IMR-90 (cell line): ENCODE results near the gene KCNK4. TPM values are rescaled to one million over a fixed set of nuclear protein-coding genes. Genes with fewer than 3 reads are reported as not detected.
A peak's percentile ranks its signal among the peaks of the same experiment; 100 is the strongest.

Experiments
- ATAC-seq: fragments of 200-7000 bp; cut with Tn5 transposase; 2 replicates; pipeline ENCODE4 v1.9.1; 2020; ENCODE audit warnings: low read depth, mild to moderate bottlenecking, moderate library complexity
- BruUV-seq: library from RNA; stranded (reverse); fragments of 400-500 nt; replicated peaks from 2 replicates; lab custom pipeline; 2021; lab: Mats Ljungman, UMichigan
- CTCF ChIA-PET: fragments of 300-600 bp; formaldehyde crosslinking; extraction: SDS; loops from one replicate; lab custom pipeline; 2021; ENCODE audit warnings: antibody characterized with exemption; lab: Yijun Ruan, JAX
- POLR2A ChIA-PET: fragments of 300-600 bp; sonication (Branson Sonifier 250); formaldehyde crosslinking; loops from one replicate; lab custom pipeline; 2022; ENCODE audit warnings: antibody characterized with exemption; ENCODE audit not compliant: unreplicated experiment; lab: Charles Lee
- DNase-seq: peaks from one replicate; pipeline ENCODE4 v3.0.0; 2013
- H2AFZ ChIP-seq: replicated peaks from 2 replicates; pipeline ENCODE3; 2013; ENCODE audit warnings: low read length, mild to moderate bottlenecking; ENCODE audit not compliant: poor library complexity
- H2AK5ac ChIP-seq: 2 replicates; pipeline ENCODE4 v1.6.1; 2013; ENCODE audit warnings: low read depth, low read length, inconsistent platforms
- H2AK9ac ChIP-seq: replicated peaks from 2 replicates; pipeline ENCODE3; 2013; ENCODE audit warnings: mild to moderate bottlenecking, low read depth, low read length, moderate library complexity; ENCODE audit not compliant: poor library complexity
- H2BK120ac ChIP-seq: 2 replicates; pipeline ENCODE4 v1.6.1; 2013; ENCODE audit warnings: low read depth, low read length, inconsistent platforms
- H2BK15ac ChIP-seq: 3 replicates; pipeline ENCODE4 v1.6.1; 2013; ENCODE audit warnings: low read depth, low read length, inconsistent platforms
- H2BK20ac ChIP-seq: 2 replicates; pipeline ENCODE4 v1.6.1; 2013; ENCODE audit warnings: low read depth, mild to moderate bottlenecking, inconsistent platforms, low read length, moderate library complexity
- H2BK5ac ChIP-seq: 2 replicates; pipeline ENCODE4 v1.6.1; 2013; ENCODE audit warnings: mild to moderate bottlenecking, low read depth, low read length, inconsistent platforms; ENCODE audit not compliant: poor library complexity, severe bottlenecking
- H3K14ac ChIP-seq: replicated peaks from 2 replicates; pipeline ENCODE4 v1.6.1; 2013; ENCODE audit warnings: low read depth, low read length, inconsistent platforms
- H3K18ac ChIP-seq: 2 replicates; pipeline ENCODE4 v1.6.1; 2013; ENCODE audit warnings: low read depth, low read length, control low read depth
- H3K23ac ChIP-seq: 2 replicates; pipeline ENCODE4 v1.6.1; 2013; ENCODE audit warnings: low read depth, low read length, inconsistent platforms
- H3K27ac ChIP-seq: 2 replicates; pipeline ENCODE4 v1.5.1; 2013; ENCODE audit warnings: mild to moderate bottlenecking, control low read depth, low read length; ENCODE audit not compliant: insufficient read depth
- H3K27me3 ChIP-seq: 2 replicates; pipeline ENCODE4 v1.6.1; 2013; ENCODE audit warnings: low read length; ENCODE audit not compliant: control insufficient read depth, insufficient read depth
- H3K36me3 ChIP-seq: 2 replicates; pipeline ENCODE4 v1.6.1; 2013; ENCODE audit warnings: low read length, mixed read lengths; ENCODE audit not compliant: control insufficient read depth, insufficient read depth
- H3K4ac ChIP-seq: 2 replicates; pipeline ENCODE4 v1.6.1; 2013; ENCODE audit warnings: low read depth, low read length, inconsistent platforms
- H3K4me1 ChIP-seq: 2 replicates; pipeline ENCODE4 v1.6.1; 2013; ENCODE audit warnings: low read length, mixed read lengths; ENCODE audit not compliant: control insufficient read depth, insufficient read depth
- H3K4me2 ChIP-seq: 2 replicates; pipeline ENCODE4 v1.6.1; 2013; ENCODE audit warnings: low read depth, mild to moderate bottlenecking, control low read depth, low read length, moderate library complexity
- H3K4me3 ChIP-seq: 2 replicates; pipeline ENCODE4 v1.5.1; 2013; ENCODE audit warnings: low read depth, mild to moderate bottlenecking, control low read depth, low read length, moderate library complexity; ENCODE audit not compliant: insufficient read depth
- H3K56ac ChIP-seq: 2 replicates; pipeline ENCODE4 v1.6.1; 2013; ENCODE audit warnings: low read length, inconsistent platforms; ENCODE audit not compliant: insufficient read depth; ENCODE audit errors: extremely low read depth
- H3K79me1 ChIP-seq, 2 experiments: 2 replicates each; pipeline ENCODE4 v1.6.1; 2013; ENCODE audit warnings: low read length in 2 of 2, inconsistent platforms in 1 of 2, low read depth in 1 of 2
- H3K9ac ChIP-seq: 2 replicates; pipeline ENCODE4 v1.6.1; 2013; ENCODE audit warnings: low read depth, low read length, control low read depth
- H3K9me1 ChIP-seq: 2 replicates; pipeline ENCODE4 v1.6.1; 2013; ENCODE audit warnings: low read length, inconsistent platforms; ENCODE audit not compliant: insufficient read depth
- H3K9me3 ChIP-seq: 2 replicates; pipeline ENCODE4 v1.6.1; 2013; ENCODE audit warnings: low read length; ENCODE audit not compliant: control insufficient read depth, insufficient read depth
- H4K20me1 ChIP-seq: 2 replicates; pipeline ENCODE4 v1.6.1; 2013; ENCODE audit warnings: low read length, inconsistent platforms; ENCODE audit not compliant: insufficient read depth
- H4K5ac ChIP-seq: 2 replicates; pipeline ENCODE4 v1.6.1; 2013; ENCODE audit warnings: mild to moderate bottlenecking, low read depth, low read length, control low read depth
- H4K8ac ChIP-seq, 2 experiments: 2 replicates each; pipeline ENCODE4 v1.6.1; 2013; ENCODE audit warnings: low read depth in 2 of 2, low read length in 2 of 2, control low read depth in 1 of 2, inconsistent platforms in 1 of 2
- H4K91ac ChIP-seq: 2 replicates; pipeline ENCODE4 v1.6.1; 2013; ENCODE audit warnings: low read depth, low read length, inconsistent platforms; ENCODE audit not compliant: insufficient read depth
- CEBPB ChIP-seq: IDR thresholded peaks from 2 replicates; pipeline ENCODE4 v1.6.1; 2012; ENCODE audit warnings: low read depth, low read length, improper control_type of control experiment
- CHD1 ChIP-seq: IDR thresholded peaks from 2 replicates; pipeline ENCODE4 v1.6.1; 2012; ENCODE audit warnings: low read depth, low read length, improper control_type of control experiment
- MAFK ChIP-seq: IDR thresholded peaks from 2 replicates; pipeline ENCODE4 v1.6.1; 2012; ENCODE audit warnings: low read depth, low read length, improper control_type of control experiment
- MAZ ChIP-seq: IDR thresholded peaks from 2 replicates; pipeline ENCODE4 v1.6.1; 2012; ENCODE audit warnings: low read depth, mild to moderate bottlenecking, low read length, improper control_type of control experiment, moderate library complexity, borderline replicate concordance
- MXI1 ChIP-seq: IDR thresholded peaks from 2 replicates; pipeline ENCODE4 v1.6.1; 2012; ENCODE audit warnings: low read depth, mild to moderate bottlenecking, low read length, moderate library complexity, borderline replicate concordance
- NFE2L2 ChIP-seq: fragments of 150-350 bp; IDR thresholded peaks from 2 replicates; pipeline ENCODE4 v1.6.1; 2016; ENCODE audit warnings: low read depth, mild to moderate bottlenecking, low read length
- POLR2A ChIP-seq: IDR thresholded peaks from 2 replicates; pipeline ENCODE4 v1.6.1; 2012; ENCODE audit warnings: mild to moderate bottlenecking, low read depth, low read length
- RAD21 ChIP-seq: IDR thresholded peaks from 2 replicates; pipeline ENCODE4 v1.6.1; 2012; ENCODE audit warnings: low read length, improper control_type of control experiment
- RFX5 ChIP-seq: IDR thresholded peaks from 2 replicates; pipeline ENCODE4 v1.8.0; 2012; ENCODE audit warnings: low read depth, mild to moderate bottlenecking, low read length, moderate library complexity
- SMC3 ChIP-seq: fragments of 150-350 bp; IDR thresholded peaks from 2 replicates; pipeline ENCODE4 v1.6.1; 2016; ENCODE audit warnings: low read depth, mild to moderate bottlenecking, antibody characterized with exemption, low read length, moderate library complexity
- WGBS, 2 experiments: methylation state at CpG; one replicate each; pipeline versions ENCODE4 v1.1.5 to v1.1.7; 2013; ENCODE audit warnings: missing lambda C conversion rate in 2 of 2; ENCODE audit not compliant: insufficient read length in 1 of 2; ENCODE audit errors: extremely low coverage in 2 of 2; 5-methylcytosine and 5-hydroxymethylcytosine counted together
- dilution Hi-C: fragments of 300-500 bp; cut with HindIII; formaldehyde crosslinking; loops from one replicate; pipeline ENCODE4 v1.14.3; 2018; ENCODE audit warnings: low sequenced_read_pairs; ENCODE audit not compliant: unreplicated experiment
- in situ Hi-C: fragments of 300-500 bp; cut with MboI; formaldehyde crosslinking; loops from 3 replicates; pipeline ENCODE4 v1.14.3; 2019; ENCODE audit warnings: low sequenced_read_pairs, inconsistent platforms, mixed read lengths
- intact Hi-C: fragments of 100-400 bp; cut with micrococcal nuclease; formaldehyde crosslinking; loops from 2 replicates; pipeline ENCODE4 v1.10.0; 2022
- polyA plus RNA-seq, 3 experiments: library from polyadenylated mRNA; depleted of rRNA; stranded (reverse); fragments of >200 nt; gene quantifications; 2 replicates each; pipeline ENCODE4 v1.2.3, GENCODE V29; 2012; ENCODE audit warnings: low replicate concordance in 1 of 3
- total RNA-seq: library from RNA; depleted of rRNA; stranded (reverse); fragments of >200 nt; gene quantifications from 2 replicates; pipeline ENCODE4 v1.2.3, GENCODE V29; 2012
- TF ChIP-seq, protein P1 (sequence below): conservative IDR thresholded peaks from 2 replicates; pipeline ENCODE4 v1.5.1; 2012; ENCODE audit warnings: mild to moderate bottlenecking, low read depth, low read length, improper control_type of control experiment

Gene KCNK4
- total and polyA plus RNA-seq, 2 of the 4 experiments (the other 2 are of a cell fraction): not detected

DNA sequence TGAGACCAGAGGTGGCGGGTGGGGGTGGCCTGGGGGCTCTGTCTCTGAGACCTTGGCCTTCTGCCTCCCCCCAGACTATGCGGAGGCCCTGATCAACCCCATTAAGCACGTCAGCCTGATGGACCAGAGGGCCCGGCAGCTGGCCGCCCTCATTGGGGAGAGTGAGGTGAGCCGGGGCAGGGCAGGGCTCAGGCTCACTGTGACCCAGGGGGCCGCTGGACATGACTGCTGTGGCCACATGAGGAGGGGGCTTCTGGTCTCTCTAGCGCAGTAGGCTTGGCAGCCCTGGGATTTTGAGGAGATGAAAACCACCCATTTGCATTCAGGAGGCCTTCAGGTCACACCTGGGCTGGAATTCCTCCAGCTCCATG is 27.2 kb upstream of the KCNK4 start:
- H3K9ac ChIP-seq: no peak overlapping the region
- H4K20me1 ChIP-seq: no peaks in the 10 kb centered on the region
- H3K9me1 ChIP-seq: 0 out of 2 replicates have a peak, but pooled peaks cover 5% of the 10 kb centered on the region
- H2AK9ac ChIP-seq: peak overlapping the region; percentile 35
- dilution Hi-C loops (no loop called here), in situ Hi-C loops (no loop called here), intact Hi-C loops (no loop called here)
- WGBS, 2 experiments: 93% methylated on average over 4 of the region's 8 CpGs; no CpG with 5 or more reads in 1 of the 2 experiments
- H3K14ac ChIP-seq: no peak overlapping the region
- no peak overlapping the region for H3K4me3 ChIP-seq
- peaks cover 7 to 37% of the 10 kb centered on the region in 2 experiments; a peak in 2 of 4 replicates for H3K79me1 ChIP-seq
- no TSS peak for BruUV-seq
- DNase-seq: no peak
- H3K23ac ChIP-seq: no peak overlapping the region
- H3K27ac ChIP-seq: no peak overlapping the region
- no peak overlapping the region for H2BK15ac ChIP-seq
- H2AK5ac ChIP-seq: no peak overlapping the region
- H4K5ac ChIP-seq: no peak overlapping the region
- POLR2A ChIA-PET: interaction anchor here (0.5 kb wide), 1 partner anchor 11 kb away, joined by 3 read pairs; no protein-coding TSS in a partner anchor
- H3K4me2 ChIP-seq: no peak overlapping the region
- no peak overlapping the region for H3K18ac ChIP-seq
- no peak overlapping the region for H2BK20ac ChIP-seq
- H3K27me3 ChIP-seq: no peaks in the 10 kb centered on the region
- no peak overlapping the region for H4K8ac ChIP-seq
- no peak overlapping the region for H3K56ac ChIP-seq
- no peak overlapping the region for H3K4ac ChIP-seq
- TF ChIP-seq CHD1 (no peak), MAFK (no peak), MAZ (no peak), NFE2L2 (no peak), POLR2A (no peak), MXI1 (no peak), CEBPB (no peak), RAD21 (no peak), RFX5 (no peak), SMC3 (no peak)
- TF ChIP-seq, protein P1, sequence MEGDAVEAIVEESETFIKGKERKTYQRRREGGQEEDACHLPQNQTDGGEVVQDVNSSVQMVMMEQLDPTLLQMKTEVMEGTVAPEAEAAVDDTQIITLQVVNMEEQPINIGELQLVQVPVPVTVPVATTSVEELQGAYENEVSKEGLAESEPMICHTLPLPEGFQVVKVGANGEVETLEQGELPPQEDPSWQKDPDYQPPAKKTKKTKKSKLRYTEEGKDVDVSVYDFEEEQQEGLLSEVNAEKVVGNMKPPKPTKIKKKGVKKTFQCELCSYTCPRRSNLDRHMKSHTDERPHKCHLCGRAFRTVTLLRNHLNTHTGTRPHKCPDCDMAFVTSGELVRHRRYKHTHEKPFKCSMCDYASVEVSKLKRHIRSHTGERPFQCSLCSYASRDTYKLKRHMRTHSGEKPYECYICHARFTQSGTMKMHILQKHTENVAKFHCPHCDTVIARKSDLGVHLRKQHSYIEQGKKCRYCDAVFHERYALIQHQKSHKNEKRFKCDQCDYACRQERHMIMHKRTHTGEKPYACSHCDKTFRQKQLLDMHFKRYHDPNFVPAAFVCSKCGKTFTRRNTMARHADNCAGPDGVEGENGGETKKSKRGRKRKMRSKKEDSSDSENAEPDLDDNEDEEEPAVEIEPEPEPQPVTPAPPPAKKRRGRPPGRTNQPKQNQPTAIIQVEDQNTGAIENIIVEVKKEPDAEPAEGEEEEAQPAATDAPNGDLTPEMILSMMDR: no peak
- no peak overlapping the region for H2BK120ac ChIP-seq
- H2BK5ac ChIP-seq: no peak overlapping the region
- CTCF ChIA-PET: no interaction called here
- no peak overlapping the region for H2AFZ ChIP-seq
- peaks cover 16% of the 10 kb centered on the region for H3K4me1 ChIP-seq
- ATAC-seq: no peak
- peaks cover 48% of the 10 kb centered on the region for H3K36me3 ChIP-seq
- H4K91ac ChIP-seq: no peak overlapping the region
- H3K9me3 ChIP-seq: no peaks in the 10 kb centered on the region
